Measurements from ENCODE around the gene CDC42SE2. TPM values are rescaled to one million over a fixed set of nuclear protein-coding genes. Genes with fewer than 3 reads are reported as not detected.

CDC42SE2 gene
- total RNA-seq, 1 experiment from 2014 or later: 23.2 TPM

DNA sequence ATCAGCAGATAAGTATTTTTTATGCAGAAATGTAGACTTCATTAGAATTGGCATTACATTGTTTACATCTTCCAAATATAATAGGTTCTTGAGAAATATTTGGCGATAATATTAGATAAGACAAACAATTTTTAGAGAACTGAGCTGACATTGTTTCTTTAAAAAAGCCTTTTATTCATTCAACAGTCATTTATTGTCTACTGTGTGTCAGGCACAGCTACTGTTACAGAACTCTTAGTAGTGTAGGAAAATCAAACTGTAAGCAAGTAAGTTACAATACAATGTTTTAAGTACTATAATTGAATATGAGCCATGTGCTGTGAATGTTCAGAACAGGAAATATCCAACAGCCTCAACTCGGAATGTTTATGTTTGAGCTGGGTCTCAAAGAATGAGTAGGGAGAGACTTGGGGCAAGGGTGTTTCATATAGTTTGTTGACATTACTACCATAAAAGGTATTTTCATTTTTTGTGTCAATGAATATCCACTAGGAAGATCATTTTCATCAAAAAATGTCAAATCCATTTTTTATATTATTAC, 114.0 kb downstream of the CDC42SE2 start:
- Histone ChIP-seq H3K4ac (ENCODE audit: low read depth, low read length) (no peak overlapping the region), H3K14ac (ENCODE audit: insufficient read depth, low read length) (no peak overlapping the region), H3K79me1 (ENCODE audit: insufficient read depth, low read depth, low read length, poor library complexity, severe bottlenecking) (no peaks in the 10 kb centered on the region), H2BK15ac (ENCODE audit: low read depth, low read length) (no peak overlapping the region), H4K8ac (replicated peaks; ENCODE audit: insufficient read length, low read depth, low read length) (no peak overlapping the region), H4K5ac (ENCODE audit: insufficient read length, low read depth, low read length) (no peak overlapping the region), H3K18ac (ENCODE audit: insufficient read length, low read depth, low read length) (no peak overlapping the region), H3K4me2 (ENCODE audit: insufficient read depth, insufficient read length, low read length) (no peak overlapping the region), H3K23ac (ENCODE audit: insufficient read length, low read depth, low read length) (no peak overlapping the region), H3K9ac (ENCODE audit: extremely low read depth, insufficient read length, low read length) (no peak overlapping the region), H3K27me3 (ENCODE audit: insufficient read depth, low read length) (no peaks in the 10 kb centered on the region), H4K20me1 (ENCODE audit: control insufficient read depth, insufficient read depth, insufficient read length) (no peaks in the 10 kb centered on the region), H4K91ac (ENCODE audit: insufficient read length, low read depth, low read length) (no peak overlapping the region), H3K56ac (ENCODE audit: insufficient read length, low read depth, low read length) (no peak overlapping the region), H2BK20ac (ENCODE audit: low read depth, low read length, poor library complexity, severe bottlenecking) (no peak overlapping the region), H3K4me1 (ENCODE audit: insufficient read depth, low read length) (no peaks in the 10 kb centered on the region), H2AK5ac (ENCODE audit: insufficient read length, low read length) (no peak overlapping the region), H3K23me2 (ENCODE audit: insufficient read length, low read depth, low read length, poor library complexity, severe bottlenecking) (no peaks in the 10 kb centered on the region), H3K9me3 (ENCODE audit: control insufficient read depth, low read depth, low read length) (no peaks in the 10 kb centered on the region), H3K79me2 (ENCODE audit: insufficient read depth, low read length) (no peaks in the 10 kb centered on the region), H2BK5ac (ENCODE audit: insufficient read length, low read length) (no peak overlapping the region), H3K27ac (ENCODE audit: insufficient read length, low read depth, low read length) (no peak overlapping the region), H2BK12ac (ENCODE audit: insufficient read length, low read depth, low read length) (no peak overlapping the region), H2BK120ac (ENCODE audit: low read depth, low read length, poor library complexity, severe bottlenecking) (no peak overlapping the region), H2AFZ (ENCODE audit: low read length) (no peak overlapping the region), H3T11ph (ENCODE audit: low read length) (no peak overlapping the region)
- Mint-ChIP-seq H3K4me1 (peaks cover 4 to 6% of the 10 kb centered on the region in 2 experiments; a peak in 1 of 4 replicates), H3K27ac (no peak overlapping the region), H3K36me3 (ENCODE audit: insufficient read depth in 1 of 3, low read depth in 3 of 3) (no peaks in the 10 kb centered on the region), H3K27me3 (ENCODE audit: low read depth) (no peaks in the 10 kb centered on the region), H3K9me3 (no peaks in the 10 kb centered on the region), H3K4me3 (no peak overlapping the region)
- DNase-seq: no peak
- TF ChIP-seq, protein P1, sequence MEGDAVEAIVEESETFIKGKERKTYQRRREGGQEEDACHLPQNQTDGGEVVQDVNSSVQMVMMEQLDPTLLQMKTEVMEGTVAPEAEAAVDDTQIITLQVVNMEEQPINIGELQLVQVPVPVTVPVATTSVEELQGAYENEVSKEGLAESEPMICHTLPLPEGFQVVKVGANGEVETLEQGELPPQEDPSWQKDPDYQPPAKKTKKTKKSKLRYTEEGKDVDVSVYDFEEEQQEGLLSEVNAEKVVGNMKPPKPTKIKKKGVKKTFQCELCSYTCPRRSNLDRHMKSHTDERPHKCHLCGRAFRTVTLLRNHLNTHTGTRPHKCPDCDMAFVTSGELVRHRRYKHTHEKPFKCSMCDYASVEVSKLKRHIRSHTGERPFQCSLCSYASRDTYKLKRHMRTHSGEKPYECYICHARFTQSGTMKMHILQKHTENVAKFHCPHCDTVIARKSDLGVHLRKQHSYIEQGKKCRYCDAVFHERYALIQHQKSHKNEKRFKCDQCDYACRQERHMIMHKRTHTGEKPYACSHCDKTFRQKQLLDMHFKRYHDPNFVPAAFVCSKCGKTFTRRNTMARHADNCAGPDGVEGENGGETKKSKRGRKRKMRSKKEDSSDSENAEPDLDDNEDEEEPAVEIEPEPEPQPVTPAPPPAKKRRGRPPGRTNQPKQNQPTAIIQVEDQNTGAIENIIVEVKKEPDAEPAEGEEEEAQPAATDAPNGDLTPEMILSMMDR (conservative IDR thresholded peaks at IDR 0.05): no peak
- WGBS (ENCODE audit: extremely low coverage, insufficient read length, low lambda C conversion rate): no CpG with 5 or more reads among the region's 2 CpGs
